HG02884 (cell line): ENCODE measurements around the gene LHX5.

Source experiments
- ATAC-seq: cut with Tn5 transposase; IDR thresholded peaks from one replicate; pipeline ENCODE4 v1.9.1; 2021; ENCODE audit warnings: mild to moderate bottlenecking, moderate library complexity; ENCODE audit not compliant: unreplicated experiment

Gene LHX5

GRCh38 chr12:113440947-113441782 is 30.5 kb downstream of the LHX5 start:
- ATAC-seq: no peak

GRCh38 chr12:113440336-113440735 is 31.3 kb downstream of the LHX5 start:
- no peak for ATAC-seq

GRCh38 chr12:113439606-113440030 is 32.1 kb downstream of the LHX5 start:
- ATAC-seq: no peak

GRCh38 chr12:113439301-113439597 is 32.4 kb downstream of the LHX5 start:
- no peak for ATAC-seq

GRCh38 chr12:113438523-113439300 is 33.0 kb downstream of the LHX5 start:
- ATAC-seq: no peak

- ATAC-seq: no peak
Measured at GRCh38 chr12:113437729-113438100, 34.0 kb downstream of the LHX5 start.

GRCh38 chr12:113436993-113437728 is 34.5 kb downstream of the LHX5 start:
- no peak for ATAC-seq

GRCh38 chr12:113436586-113436985 is 35.1 kb downstream of the LHX5 start:
- ATAC-seq: no peak

GRCh38 chr12:113435367-113435766 is 36.3 kb downstream of the LHX5 start:
- no peak for ATAC-seq

- ATAC-seq: no peak
Measured at GRCh38 chr12:113432986-113433385, 38.7 kb downstream of the LHX5 start.

- ATAC-seq: no peak
Measured at GRCh38 chr12:113428482-113428881, 43.2 kb downstream of the LHX5 start.

GRCh38 chr12:113427882-113428281 is 43.8 kb downstream of the LHX5 start:
- ATAC-seq: no peak

GRCh38 chr12:113425960-113426453 is 45.7 kb downstream of the LHX5 start:
- no peak for ATAC-seq

- ATAC-seq: no peak
Measured at GRCh38 chr12:113424915-113425823, 46.5 kb downstream of the LHX5 start.

- ATAC-seq: no peak
Measured at GRCh38 chr12:113424456-113424855, 47.2 kb downstream of the LHX5 start.

- ATAC-seq: no peak
Measured at GRCh38 chr12:113422886-113423669, 48.6 kb downstream of the LHX5 start.

GRCh38 chr12:113422030-113422885 is 49.4 kb downstream of the LHX5 start, which contains the start of gene SDSL:
TSS of gene SDSL (plus strand) at chr12:113422380. CDS start at chr12:113427983, 5,603 bp downstream.
- ATAC-seq: peak; percentile 77

- no peak for ATAC-seq
Measured at GRCh38 chr12:113420996-113421595, 50.6 kb downstream of the LHX5 start.
